ENCODE results near the gene RNU1-1.
"Not testable (repeated sequence)": the region's sequence is repeated elsewhere in the genome, so short reads cannot be mapped to it uniquely, and the experiment has no call there.

DNA sequence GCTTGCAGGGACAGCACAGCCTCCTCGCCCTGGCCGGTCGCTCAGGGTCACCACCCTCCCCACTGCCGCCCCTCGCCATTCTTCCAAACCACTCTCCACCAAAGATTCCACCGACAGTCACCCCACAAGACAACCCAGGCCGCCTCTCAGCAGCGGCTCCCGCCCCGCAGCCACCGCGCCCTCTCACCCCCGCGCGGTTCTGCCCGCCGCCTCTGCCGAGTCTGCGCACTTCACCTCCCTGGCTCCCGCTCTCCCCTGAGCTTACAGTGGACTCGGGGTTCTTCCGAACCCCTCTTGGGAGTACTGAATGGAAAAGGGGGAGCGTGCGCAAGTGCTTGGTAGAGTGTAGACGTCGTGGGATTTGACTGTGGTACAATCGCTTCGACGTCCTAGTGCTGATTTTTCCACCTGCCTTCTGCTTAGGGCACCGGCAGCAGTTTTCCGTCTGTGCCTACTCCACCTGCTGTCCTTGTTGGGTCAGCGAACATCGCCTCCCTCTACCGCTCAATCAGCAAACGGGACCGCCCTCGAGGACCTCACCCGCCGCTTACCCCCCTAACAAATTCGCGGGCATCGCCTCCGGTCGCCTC is 20.2 kb upstream of the RNU1-1 start:
- TF ChIP-seq, protein P1, sequence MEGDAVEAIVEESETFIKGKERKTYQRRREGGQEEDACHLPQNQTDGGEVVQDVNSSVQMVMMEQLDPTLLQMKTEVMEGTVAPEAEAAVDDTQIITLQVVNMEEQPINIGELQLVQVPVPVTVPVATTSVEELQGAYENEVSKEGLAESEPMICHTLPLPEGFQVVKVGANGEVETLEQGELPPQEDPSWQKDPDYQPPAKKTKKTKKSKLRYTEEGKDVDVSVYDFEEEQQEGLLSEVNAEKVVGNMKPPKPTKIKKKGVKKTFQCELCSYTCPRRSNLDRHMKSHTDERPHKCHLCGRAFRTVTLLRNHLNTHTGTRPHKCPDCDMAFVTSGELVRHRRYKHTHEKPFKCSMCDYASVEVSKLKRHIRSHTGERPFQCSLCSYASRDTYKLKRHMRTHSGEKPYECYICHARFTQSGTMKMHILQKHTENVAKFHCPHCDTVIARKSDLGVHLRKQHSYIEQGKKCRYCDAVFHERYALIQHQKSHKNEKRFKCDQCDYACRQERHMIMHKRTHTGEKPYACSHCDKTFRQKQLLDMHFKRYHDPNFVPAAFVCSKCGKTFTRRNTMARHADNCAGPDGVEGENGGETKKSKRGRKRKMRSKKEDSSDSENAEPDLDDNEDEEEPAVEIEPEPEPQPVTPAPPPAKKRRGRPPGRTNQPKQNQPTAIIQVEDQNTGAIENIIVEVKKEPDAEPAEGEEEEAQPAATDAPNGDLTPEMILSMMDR (IDR thresholded peaks at IDR 0.05) = not testable (repeated sequence)
- not testable (repeated sequence) for TF ChIP-seq EZH2 (IDR thresholded peaks at IDR 0.05; ENCODE audit: borderline replicate concordance, insufficient read depth, low read depth, low read length, poor library complexity, severe bottlenecking)
